ENCODE results near the gene RCVRN.
A peak's percentile ranks its signal among the peaks of the same experiment; 100 is the strongest.

Gene RCVRN

DNA sequence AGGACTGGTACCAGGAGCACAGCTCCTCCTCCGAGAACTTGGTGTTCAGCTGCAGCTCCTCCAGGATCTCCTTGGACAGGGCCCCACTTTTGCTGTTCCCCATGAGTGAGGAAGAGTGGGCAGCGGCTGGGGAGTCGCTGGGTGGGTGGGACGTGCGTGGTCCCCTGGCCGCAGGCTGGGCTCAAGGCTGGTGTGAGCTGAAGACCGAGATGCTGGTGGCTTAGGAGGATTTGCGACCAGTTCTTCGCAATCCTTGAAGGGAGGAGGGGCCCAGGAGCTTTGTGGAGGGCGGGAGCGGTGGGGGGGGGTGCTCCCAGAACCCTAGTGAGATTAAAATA, at the start of gene RCVRN:
TSS of gene RCVRN (minus strand) at position 194 of the 338 bp plus-strand sequence. CDS start at position 103, 91 bp downstream.
- DNase-seq = no peak

DNA sequence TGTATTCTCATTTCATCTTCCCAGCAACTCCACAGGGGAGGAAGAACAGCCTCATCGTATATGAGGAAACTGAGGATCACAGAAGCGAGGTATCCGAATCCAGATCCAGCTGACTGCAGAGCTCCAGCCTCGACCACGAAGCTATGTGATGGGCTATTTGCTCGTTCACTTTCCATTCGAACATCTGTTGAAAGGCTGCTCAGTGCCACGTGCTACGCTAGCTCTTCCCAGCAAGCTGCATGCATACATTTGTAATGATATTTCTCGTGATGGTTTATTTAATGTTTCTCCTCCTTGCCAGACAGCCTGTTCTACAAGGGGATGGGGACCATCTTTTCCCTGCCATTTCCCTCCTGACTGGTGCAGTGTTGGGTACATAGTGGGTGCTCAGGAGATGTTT, 48.4 kb upstream of the RCVRN start:
- DNase-seq = no peak

DNA sequence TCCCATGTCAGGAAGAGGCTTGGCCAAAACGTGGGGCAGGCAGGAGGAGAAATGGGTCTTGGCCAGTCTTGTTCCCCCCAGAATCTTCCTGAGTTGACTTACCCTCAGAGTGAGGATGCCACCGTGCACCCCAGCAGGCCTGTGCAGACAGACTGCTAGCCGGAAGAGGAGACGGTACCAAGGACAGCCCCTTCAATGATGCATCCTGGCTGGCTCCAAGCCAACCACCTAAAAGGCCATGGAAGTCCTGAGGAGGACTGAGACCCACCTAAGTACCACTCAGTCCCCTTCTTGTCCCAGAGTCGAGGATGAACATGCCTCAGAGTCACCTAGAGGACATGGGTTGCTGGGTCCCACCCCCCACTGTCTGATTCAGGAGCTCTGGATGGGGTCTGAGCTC, 46.7 kb upstream of the RCVRN start:
- DNase-seq = no peak

DNA sequence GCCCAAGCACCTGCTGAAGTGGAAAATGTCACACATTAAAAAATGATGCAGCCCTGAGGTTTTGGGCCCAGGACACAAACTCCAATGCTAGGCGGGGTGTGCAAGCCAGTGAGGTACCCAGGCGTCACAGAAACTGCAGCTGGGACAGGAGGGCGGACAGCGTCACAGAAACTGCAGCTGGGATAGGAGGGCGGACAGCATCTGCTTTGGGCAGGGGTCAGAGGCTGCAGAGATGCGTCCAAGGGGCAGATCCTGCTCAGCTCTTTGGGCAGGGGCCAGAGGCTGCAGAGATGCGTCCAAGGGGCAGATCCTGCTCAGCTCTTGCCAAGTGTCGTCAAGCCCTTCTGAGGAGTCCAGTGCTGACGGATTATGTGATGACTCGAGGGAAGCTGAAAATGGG, 43.9 kb upstream of the RCVRN start:
- no peak for DNase-seq

DNA sequence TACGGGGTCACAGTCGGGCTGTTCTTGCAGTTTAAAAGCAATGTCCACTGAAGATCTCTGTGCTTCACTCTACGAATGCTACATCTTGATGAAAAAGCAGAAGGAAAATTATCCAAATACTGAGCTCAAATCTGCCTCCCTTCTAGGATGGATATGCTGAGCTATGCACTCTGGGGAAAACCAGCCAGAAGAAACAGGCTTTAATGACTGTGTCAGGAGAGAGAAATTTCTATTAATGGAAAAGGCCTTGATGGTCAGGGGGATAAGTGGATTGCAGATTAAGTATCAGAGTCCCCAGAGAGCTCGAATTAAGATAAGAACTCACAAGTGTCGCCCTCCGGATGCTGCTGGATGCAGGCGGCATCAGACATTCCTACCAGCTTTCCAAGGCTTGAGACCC, 39.6 kb upstream of the RCVRN start:
- peak; percentile 96 for DNase-seq

DNA sequence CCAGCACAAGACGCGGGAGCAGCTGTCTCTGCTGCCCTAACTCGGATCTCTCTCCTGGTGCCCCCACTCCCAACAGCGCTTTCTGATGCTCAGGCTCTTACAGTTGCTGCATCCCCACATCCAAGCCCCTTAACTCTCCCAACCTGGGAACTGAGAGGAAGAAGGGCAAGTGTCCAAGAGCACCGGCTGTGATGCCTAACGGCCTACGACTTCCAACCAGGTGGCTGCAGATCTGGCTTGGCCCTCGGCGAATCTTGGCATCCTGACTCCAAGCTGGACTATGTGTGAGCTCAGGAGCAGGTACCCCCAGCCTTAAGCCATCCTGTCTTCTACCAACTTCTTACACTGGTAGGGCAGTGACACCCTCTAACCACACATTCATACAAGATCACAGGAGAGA, 38.3 kb upstream of the RCVRN start:
- no peak for DNase-seq

DNA sequence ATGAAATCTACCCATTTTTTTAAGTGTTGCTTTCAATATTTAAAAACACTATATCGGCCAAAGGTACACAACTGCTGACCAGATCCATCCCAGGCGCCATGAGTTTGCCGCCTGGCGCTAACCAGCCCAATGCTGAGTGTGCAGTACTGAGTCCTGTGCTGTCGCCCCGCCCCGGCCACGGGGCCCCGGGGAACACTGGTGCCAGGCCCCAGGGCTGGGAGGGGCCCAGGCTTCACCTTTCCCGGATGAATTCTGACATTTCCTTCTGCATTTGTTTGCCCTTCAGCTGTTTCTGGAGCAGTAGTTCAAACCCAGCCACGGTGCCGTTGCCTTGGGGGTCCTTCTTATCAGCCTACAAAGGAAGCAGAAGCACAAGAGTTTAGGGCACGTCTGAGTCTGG, 37.8 kb upstream of the RCVRN start:
- DNase-seq = no peak

DNA sequence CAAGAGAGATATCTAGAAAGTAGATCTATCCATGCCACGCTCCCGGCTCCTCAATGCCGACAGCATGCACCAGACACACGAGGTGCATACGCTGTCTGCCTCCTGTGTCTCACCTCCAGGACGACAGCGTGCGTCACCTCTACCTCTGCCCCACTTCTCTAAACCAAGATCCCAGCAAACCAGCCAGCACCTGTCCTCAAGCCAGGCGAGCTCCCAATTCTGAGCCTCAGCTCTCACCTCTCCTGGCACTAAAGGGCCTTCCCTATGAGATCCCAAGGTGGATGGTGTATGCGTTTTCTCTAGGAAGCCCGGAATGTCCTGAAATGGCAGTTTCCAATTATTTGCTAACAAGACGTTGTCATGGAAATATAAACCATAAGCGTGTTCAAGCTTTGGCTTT, 36.2 kb upstream of the RCVRN start:
- DNase-seq = no peak

DNA sequence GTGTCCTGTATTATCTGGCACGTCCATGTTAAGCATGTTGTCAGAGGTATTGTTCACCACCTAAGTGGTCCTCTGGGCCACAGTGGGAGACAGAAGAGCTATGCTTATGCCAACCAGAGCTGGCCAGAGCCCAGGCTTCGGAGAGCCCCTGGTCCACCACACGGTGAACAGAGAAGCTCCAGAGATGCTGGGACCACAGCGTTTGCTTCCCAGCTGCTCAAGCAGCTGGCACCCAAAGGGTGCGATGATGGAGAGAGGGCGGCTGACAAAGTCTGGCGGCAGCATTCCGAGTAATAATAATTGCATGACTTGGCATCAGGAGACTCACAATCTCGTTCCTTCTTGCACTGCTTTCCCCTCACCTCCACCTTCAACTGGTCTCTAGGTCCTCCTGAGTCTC, 35.8 kb upstream of the RCVRN start:
- DNase-seq = no peak

DNA sequence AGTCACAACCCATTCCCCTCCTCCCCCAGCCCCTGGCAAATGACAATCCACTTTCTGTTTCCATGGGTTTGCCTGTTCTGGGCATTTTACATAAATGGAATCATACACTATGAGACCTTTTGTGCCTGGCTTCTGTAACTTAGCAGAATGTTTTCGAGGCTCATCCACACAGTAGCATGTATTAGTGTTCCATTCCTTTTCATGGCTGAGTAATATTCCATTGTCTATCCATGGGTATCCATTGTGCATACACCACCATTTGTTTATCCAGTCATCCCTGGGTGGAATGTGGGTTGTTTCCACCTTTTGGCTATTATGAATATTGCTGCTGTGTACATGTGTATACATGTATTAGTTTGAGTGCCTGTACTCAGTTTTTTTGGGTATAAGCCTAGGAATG, 33.7 kb upstream of the RCVRN start:
- DNase-seq = no peak

DNA sequence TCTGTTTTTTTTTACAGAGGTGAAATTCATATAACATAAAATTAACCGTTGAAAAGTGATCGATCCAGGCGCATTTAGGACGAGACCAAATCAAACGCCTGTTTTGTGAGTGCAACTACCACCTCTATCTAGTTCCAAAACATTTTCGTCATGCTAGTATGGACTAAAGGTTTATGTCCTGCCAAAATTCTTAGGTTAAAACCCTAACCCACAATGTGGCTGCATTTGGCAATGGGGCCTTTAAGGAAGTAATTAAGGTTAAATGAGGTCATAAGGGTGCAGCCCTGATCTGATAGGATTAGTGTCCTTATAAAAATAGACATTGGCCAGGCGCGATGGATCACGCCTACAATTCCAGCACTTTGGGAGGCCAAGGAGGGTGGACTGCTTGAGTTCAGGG, 32.8 kb upstream of the RCVRN start:
- DNase-seq = no peak

DNA sequence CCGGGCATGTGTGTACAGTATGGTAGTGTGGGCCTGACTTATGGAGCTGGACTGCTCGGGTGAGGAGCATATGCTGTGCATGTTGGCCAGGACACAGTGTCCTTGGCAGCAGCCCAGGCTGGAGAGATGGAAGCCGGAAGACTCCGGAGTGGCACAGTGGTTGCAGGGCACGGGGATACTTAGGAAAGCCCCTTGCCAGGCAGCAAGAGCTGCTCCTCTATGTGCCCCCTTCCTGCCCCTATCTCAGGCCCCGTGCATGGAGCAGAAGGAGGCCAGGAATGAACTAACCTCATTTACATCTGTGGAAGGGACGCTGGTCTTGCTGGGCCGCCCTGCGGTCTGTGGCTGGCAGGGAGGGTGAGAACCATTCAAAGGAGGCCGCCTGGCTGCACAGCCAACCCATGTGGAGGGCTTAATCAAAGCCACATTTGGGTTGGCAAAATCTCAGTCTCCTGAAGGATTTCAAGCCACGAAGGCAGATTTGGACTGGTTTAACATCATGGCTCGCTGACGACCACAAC, 32.2 kb upstream of the RCVRN start:
- no peak for DNase-seq

DNA sequence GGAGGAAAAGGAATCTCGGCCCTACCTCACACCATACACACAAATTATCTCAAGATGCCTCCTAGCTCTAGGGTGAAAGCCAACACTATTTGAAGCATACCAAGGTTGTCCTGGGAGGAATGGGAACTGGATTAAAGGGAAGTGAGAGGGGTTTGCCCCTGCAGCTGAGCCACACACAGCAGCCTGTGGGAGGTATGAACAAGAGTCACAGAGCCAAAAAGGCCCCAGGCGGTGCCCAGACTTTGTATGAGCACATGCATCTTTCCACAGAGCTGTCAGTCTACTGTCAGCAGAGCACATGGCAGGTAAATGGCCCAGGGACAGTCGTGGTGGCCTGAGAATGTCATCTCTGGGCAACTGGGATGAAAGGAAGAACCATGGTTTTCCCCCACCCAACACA, 31.0 kb upstream of the RCVRN start:
- DNase-seq = no peak

DNA sequence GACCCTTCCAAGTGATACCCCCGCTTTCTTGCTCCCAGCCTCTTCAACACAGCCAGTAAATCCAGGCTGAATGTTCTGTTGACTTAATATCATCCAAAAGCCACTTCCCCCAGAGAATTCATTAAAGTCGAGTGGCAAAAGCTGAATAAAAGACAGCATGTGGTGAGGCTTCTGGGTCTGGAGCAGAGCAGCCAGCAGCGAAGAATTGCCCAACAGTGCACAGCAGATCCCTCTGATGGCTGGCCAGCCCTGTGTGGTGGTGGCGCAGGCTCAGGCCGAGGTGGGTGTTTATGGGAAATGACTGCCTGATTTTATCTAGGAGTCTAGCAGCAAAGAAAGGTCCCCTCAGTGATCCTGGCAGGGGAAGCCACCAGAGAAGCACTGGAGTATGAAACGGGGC, 30.3 kb upstream of the RCVRN start:
- DNase-seq = no peak

DNA sequence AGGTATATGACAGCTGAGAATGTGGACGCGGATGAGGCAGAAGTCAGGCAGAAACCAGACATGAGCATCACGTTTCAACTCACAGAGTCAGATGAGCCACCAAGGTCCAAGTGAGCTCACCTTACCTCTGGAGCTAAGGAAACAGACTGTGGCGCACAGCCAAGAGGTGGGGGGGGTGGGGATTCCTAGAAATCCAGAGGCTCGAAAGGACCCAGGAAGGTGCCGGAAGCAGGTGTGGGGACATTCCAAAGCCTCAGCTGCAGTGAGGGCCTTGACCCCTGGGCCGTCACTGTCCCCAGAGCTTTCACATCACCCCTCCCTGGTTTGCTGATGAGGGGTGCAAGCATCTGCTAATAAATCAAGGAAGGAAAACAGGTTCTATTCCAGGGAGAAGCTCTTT, 29.3 kb upstream of the RCVRN start:
- no peak for DNase-seq

DNA sequence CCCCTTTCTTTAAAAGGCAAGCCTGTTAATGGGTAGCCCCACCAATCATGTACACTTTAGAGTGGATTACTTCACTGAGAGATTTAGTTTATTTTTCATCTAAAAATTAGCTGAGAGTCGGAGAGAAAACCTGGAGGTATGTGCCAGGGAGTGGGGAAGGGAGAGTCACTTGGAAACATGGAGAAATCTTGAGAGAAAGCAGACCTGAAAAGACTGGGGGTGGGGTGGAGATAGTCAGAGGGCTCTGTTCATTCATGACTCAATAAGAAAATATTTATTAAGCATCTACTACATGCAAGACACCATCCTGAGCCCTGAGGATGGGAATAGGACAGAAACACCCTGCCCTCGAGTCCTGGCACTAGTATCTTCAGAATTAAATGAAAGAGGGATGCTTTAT, 27.4 kb upstream of the RCVRN start:
- DNase-seq = no peak

DNA sequence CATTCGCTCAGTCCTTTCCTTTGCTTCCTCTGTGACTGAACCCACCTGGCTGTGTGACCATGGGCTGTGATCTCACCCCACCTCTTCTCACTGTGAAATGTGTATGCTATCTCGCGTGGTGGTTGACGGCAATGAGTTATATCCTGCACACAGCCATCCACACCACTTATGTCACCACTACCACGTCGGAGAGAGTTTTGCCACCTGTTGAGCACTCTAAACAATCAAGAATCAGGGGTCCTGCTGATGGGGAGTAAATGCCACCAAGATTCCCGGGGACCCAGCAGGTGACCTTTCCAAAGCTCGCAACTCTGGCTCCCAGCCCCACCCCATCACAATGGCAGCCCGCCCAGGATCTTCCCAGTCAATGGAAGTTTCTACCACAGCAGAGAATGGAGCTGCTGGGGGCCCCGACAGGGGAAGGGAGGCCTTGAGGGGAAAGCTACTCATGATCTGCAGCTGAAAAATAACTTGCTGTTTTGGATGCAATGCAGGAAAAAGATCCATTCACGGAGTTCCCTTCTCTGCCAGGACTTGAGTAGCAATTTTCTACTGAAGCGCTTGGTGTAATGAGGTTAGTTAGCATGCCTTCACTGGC, 26.2 kb upstream of the RCVRN start:
- DNase-seq = no peak

DNA sequence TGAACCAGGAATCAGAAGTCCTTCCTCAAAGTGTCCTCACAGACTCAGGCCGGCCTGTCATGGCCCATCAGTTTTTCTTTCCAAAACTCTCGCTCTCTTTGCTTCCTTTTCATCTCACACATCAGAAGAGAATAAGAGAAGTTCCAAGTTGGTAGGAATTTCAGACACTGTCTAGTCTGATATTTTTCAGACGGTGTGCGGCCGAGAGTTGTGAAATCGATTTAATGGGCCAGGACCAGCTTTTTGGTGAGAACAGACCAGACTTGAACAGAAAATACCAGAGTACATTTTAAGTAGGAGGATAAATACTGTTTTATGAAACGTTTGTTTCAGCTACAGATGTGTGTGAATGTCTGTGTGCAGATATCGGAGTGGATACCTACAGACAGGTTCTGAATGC, 24.8 kb upstream of the RCVRN start:
- no peak for DNase-seq

DNA sequence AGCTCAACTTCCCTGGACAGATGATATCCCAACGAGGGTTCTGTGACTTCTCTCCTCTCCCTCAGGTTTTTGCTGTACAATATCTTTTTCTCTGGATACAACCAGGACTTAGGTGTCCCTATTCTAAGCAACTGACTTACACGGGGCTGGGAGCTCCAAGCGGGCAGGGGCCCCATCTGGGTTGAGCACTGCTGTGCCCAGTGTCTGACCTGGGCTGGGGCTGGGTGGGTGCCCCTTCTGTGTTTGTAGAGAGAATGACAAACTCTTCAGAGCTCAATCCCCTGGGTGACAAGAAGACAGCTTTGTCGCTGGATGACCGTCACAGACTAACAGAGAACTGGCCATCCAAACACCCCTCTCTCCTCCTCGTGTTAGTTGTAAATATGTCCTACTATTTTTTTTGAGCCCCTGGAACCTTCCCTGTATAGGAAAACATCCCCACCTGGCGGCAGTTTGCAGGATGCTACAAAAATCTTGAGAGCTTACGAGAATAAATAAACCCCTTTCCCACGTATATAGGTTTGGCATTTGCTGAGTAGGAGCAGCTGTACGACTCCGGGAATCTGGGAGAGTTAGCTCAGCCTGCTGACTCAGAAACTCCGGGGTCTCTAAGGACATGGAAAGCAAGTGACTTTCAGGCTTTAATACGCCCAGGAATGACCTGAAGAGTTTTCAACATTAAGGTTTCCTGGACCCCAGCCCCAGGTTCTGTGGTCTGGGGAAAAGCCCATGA, 23.7 kb upstream of the RCVRN start:
- DNase-seq = peak; percentile 94

DNA sequence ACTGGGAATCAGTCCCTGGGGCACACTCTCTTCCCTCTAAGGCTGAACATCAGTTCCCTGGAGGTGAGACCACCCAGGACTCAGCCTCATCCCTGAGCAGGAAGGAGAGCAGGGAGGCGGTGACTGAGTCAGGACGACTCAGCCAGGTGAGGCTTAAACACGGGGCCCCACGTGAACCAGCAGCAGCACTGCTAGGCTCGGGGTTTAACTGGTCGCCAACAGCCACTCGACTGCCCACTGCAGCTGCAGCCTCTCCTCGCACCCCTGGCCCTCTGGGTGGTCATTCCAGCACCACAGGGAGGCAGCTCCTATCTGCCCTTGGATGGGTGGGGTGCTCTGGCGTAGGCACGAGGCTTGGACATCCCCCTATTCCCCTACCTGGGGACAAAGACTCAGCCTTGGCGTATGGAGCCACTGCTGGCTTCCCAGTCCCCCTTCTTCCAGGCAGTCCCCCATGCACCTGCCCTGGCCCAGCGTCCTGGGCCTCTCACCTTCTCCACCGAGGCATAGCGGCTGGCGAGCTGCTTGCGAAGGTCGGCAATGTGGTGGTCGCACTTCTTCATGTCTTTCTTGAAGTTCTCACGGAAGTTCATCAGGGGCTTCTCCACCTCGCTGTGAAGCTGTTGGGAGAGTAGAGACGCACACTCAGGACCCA, 21.2 kb upstream of the RCVRN start:
- no peak for DNase-seq

DNA sequence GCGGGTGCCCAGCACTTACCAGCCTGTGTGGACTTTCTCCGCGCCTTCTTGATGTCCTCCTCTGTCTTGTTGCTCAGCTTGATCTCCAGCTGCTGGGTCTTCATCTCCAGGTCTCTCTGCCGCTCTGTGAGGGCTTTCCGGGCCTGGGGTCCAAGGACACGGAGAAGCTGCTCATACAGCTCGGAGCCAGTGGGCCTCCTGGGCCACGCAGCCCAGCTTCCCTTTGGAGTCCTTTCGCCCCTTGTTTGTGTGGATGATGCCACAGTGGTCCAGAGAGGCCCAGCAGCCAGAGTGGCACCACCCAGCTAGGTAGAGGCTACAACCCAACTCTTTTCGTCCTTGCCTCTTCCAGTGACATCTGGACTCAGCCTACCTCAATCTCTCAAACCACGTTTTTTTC, 20.4 kb upstream of the RCVRN start:
- DNase-seq = no peak

DNA sequence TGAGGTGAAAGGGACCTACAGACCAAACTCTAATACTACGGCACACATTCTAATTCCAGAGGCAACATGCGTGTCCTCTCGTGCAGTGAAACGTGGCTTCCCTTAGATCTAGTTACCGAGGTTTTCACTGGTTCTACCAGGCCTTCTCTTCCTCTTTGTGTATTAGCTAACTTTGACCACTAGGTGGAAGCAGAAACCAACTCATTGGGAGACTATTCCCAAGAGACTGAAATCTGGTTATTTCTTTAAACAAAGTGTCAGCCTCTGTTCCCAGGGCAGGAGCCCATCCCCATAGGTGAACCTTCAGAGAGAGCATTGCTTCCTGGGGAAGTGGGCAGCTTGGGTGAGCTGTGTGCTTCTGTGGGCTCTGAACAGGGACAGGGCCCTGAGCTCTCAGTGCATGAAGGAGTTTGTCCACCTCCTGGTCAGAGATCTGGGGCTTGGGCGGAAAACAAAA, 19.7 kb upstream of the RCVRN start:
- peak; percentile 96 for DNase-seq

DNA sequence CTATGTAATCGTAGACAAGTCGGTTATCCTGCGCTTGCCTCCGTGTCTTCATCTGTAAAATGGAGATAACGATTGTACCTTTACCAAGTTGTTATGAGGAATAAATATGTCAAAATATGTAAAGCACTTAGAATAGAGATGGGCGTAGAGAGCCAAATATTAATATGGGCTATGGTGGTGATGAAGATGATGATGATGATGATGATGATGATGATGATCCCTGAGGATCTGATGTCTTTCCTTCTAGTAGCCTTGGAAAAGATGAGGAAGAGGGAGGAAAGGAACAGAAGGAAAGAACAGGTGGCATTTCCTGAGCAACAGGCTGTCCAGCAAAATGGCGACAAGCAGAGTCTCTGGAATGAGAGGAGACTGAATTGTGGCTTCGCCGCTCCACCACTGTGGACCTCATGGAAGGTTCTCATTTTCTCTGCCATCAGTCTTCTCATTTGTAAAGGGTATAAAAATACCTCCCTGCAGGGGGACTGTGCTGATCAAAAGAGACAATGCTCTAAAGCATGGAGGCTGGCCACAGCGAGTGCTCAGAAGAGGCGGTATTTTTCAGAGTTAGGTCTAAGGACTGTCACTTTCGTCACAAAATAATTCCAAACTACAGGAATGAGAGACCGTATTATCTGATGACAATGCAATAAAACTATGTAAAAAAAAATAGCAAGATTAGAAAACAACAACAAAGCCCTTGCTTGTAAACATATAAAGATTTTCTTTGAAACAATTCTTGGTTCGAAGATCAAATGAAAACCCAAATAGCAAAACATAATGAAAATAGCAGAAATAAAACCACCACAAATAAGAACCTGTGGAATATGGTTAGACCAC, 17.2 kb upstream of the RCVRN start:
- DNase-seq = no peak

All from NCI-H82 (cell line).